ENCODE data around the gene MIDN.
A peak's percentile ranks its signal among the peaks of the same experiment; 100 is the strongest.

Gene MIDN

DNA sequence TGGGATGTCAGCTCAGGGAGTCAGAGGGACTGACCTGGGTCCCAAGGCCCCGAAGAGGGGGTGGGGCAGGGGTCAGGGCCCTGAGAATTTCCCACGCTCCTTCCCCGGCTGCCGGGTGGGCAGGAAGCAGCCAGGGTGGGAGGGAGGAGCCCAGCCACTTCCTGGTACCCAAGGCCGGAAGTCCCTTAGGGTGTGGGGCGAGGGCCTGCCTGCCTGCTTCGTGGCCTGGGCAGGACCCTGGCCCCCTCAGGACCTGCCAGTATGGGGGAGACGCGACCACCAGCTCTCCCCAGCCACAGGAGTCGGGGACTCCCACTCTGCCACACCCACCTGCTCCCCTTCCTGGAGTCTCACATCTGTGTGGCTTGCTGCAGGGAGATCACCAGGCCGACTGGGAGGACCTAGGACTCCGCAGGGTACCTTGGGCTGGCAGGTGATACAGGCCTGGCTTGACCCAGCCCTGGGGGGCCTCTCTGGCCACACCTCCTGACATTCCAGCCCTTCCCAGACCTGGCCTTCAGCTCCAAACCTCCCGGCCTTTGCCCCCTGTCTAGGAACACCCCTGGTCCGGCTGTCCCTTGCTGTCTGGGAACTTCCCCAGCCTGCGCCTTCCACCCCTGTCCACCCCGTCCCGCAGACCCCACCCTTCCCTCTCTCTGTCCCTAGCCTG is 11.0 kb downstream of the MIDN start:
- DNase-seq: no peak

DNA sequence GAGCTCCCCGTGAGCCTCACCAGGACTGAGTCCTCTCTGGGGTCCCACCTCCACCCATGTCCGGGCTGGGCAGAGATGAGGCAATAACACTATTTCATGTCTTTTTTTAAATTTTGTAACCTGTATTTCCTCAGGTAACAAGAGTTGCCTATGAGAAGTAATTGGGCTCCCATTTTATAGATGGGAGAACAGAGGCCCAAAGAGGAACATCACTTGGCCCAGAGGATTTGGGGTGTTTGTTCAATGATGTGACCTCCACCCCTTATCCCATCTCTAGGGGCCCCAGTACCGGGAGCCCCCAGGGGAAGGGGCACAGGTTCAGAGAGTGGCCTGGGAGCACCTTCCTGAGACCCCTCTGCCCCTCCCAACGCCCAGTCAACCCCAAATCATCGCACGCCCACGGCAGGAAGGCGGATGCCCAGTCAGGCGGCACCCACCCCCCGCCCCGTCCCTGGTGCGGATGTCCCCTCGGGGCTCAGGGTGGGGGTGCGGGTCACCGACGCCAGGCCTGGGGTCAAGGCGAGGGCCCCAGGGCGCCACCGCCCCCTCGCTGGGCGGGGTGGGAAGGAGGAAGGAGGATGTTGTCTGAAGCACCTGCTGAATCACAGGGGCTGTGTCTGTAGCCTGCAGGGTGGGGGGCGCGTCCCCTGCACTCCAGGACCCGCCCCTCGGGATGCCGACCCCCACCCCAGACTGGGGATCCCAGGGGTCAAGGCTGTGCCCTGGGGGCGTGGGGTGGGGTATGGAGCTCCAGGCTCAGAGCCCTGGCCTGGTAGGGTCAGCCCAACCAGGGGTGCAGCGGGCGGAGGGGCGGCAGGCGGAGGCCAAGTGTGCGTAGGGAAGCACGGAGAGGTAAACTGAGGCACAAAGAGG is 11.7 kb downstream of the MIDN start:
- DNase-seq: no peak

DNA sequence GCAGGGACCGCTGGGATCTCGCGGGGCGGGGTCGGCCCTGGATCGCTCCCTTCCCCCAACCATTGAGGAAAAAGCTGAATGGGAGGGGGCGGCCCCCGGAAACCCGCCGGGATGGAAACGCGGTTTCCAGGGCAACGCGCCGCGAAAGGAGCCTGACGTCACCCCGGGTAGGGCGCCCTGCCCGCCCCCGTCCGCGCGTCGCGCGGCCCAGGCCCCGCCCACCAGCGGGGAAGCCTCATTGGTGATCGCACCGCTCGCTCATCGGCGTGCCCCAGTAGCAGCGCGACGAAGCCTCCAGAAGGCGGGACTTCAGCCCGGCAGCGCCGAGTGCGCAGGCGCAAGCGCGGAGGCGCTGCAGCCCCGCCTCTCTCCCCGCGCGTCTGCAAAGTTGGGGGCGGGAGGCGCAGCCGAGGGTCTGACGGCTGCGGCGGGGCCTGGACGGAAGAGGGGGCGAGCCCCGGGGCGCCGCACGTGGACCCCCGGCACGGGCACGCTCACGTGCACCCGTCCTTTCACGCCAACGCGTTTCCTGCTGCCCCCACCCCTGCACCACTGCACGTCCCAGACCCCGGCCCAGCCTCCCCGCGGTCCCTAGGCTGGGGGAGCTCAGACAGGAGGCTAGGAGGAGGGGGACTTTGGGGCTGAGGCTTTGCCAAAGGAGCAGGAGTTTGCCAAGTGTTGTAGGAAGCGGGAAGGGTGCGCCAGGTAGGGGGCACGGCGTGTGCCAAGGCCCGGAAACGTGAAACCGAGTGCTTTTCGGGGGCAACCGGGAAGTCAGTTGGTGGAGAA is 12.6 kb downstream of the MIDN start:
- DNase-seq: peak; percentile 95 to 96

DNA sequence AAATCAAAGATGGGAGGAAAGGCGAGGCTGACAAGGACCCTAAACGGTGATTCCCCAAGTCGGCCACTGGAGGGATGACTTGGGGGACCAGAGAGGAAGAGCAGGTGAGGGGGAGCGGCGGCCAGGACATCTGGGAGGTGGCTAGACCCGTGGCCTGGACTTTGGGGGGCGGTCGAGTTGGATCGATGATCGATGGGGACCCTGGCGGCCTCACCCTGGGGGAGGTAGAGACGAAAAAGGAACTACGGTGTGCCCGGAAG is 13.1 kb downstream of the MIDN start:
- no peak for DNase-seq

DNA sequence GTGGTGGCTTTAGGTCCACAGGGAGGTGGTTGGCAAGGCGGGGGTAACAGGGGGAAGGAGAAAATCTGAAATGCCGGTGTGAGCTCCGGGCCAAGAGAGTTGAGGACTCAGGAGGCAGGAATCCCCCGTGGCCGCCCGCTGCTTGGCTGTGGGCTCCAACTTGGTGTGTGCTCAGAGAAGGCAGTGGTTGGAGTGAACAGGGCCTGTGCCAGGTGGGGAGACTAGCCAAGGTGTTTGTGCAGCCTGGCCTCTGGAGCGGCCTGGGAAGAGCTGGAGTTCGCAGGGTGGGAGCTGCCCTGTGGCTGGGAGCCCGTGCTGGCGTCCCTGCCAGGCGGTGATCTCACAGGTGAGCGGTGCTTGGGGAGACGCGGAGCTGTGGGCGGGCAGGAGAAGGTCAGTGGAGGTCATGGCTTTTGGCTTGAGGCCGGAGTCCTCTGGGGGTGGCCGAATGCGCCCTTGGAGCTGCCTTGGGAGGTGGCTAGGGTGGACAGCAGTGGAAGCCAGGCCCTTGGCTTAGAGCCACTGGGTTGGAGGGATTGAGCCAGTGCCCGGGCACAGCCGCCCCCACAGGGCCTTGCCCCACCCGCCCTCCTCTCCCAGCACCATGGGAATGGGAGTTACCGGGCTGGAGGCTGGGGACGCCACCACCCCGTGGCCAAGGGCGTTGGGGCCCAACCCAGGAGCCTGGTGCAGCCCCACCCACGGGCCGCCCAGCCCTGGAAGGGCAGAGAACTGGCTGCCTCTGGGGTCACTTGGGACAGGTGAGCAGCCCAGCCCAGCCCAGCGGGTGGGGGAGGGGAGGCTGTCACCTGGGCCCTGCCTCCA is 13.6 kb downstream of the MIDN start:
- no peak for DNase-seq

DNA sequence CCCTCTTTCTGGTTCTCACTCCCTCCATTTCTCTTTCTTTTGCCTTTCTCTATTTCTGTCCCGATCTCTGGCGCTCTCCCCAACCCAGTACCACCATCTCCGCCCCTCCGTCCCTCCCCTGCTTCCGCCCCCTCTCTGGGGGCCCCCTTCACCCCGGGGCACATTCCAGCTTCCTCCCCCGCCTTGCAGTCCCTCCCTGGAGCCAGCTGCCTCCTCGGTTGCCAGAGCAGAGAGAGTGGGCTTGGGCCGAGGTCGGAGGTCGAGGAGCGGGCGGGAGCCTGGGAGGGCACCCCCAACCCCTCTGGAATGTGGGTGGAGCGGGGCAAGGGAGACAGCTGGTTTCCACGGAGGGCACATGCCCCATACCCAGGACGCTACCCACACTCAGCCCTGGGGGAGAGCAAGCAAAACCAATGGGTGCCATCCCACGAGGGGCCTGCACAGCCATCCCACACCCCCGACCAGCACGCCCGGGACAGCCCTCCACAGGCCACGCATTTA is 14.3 kb downstream of the MIDN start:
- no peak for DNase-seq

DNA sequence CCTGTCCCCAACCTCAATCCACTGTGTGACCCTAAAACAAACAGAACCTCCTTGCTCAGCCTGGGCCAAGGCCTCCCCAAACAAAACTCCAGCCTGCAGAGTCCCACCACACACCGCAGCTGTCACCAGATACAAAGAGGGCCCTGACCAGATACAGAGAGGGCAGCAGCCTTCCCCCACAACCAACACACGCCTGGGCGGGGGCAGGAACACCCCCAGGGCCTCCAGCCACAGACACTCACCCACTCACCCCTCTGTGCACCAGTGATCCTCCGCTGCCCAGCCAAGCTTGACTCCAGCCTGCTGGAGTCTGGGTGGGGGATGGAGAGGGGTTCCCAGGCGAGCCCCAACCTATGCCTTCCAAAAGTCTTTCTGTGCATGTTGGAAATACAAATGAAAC is 14.8 kb downstream of the MIDN start:
- no peak for DNase-seq

DNA sequence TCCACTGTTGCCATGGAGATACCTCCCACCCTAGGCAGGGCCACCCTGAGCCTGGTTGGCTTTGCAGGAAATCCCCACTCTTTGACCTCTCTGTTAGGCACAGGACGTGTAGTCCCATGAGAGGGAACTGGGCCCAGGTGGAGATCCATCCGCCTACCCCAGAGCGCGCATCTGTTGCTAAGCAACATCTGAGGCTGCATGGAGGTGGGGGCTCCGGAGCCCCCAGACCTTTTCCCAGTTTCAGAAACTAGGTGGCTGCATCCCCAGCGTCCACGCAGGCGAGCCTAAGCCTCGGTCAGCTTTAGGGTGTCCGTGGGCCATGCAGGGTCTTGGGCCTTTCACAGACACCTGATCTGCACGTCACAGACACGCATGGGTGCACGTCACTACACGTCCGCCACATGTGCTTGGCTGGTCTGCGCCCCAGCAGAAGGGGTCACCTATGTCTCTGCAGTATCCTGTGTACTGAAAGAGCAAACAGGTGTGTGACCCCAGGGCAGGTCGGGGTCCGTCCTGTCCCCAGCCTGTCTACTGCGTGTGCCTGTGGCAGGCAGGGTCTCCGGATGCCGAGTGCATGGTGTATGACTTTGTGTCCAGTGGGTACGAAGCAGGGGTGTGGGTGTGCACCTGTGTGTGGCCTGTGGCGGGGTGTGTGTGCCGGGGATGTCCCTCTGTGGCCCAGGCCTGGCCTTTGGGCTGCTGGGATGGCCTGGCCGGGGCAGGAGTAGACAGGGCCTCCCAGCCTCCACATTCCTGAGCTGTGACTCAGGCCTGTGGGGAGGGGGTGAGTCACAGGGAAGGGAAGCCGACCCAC is 16.6 kb downstream of the MIDN start:
- no peak for DNase-seq

DNA sequence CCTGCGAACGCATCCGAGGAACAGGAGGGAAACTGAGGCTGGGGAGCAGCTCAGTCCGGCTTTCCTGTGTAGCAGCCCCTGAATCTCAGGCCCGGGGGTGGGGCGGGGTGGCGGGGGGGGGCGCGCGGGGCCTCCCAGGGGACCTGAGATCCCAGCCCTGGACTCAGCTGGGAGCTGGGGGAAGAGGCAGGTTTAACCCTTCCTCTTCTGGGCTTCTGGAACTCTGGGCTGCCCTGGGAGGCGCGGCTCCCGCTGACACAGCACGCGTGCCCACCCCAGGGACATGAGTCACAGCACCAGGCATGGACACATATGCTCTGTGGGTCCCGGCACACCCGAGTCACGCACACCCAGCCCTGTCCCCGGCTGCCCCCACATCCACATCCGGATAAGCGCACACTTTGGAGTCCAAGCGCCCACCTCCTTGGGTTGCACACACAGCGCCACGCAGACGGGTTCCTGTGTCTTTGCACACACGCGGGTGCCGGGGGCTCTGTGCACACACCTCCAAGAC is 17.3 kb downstream of the MIDN start:
- no peak for DNase-seq

DNA sequence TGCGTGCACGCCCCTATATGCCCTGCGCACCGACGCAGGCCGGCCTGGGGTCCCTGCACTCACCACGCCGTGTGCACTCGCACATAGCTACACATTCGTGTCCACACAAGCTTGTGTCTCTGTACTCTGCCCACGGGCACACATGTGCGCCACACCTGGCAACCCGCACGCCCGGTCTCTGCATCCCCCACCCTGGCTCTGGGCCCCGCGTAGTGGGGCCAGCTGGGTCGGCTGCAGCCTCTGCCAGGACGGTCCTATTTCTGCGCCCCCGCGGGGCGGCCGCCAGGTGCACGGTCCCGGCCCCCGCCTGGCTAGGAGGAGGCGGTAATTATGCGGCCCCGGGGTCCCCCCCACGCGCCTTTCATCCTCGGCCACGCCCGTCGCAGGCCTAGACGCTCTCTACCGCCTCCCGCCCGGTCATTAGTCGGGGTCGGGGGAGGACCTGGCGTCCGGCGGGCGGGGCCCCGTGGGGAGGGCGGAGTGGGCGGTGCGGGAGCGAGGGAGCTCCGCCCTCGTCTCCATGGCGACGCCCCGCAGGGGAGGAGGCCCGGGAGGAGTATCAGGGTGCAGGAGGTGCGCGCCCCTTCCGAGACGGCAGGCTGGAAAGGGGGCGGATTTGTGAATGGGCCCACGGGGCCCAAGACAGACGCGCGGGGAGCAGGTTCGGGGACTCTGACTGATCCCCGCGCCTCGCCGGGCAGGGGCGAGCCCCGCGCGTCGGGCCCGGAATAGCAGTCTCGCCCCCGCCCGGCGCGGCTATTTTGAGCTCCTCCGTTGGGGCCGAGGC is 17.9 kb downstream of the MIDN start:
- peak; percentile 62 to 68 for DNase-seq

DNA sequence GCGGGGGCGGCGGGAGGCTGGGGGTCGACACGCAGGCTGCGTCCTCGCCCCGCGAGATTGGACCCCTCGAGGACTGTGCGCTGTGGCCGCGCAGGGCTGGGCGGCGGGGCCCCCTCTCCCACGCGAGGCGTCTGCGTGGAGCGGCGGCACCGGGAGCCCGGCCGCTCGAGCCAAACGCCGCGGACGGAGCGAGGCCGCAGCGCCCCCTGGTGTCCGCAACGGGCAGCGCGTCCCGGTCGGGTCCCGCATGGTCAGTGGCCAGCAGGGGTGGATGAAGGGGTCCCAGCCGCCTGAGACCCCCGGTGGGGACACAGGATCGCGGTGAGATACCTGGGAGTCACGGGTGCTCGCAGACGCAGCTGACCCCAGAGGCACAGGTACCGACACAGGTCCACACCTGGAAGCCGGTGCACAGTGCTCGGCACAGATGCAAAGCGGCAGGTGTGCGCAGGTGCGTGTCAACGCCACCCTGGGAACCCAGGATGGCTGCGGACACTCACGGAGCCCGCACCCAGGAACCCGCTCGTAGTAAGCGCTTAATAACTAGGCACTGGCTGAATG is 18.6 kb downstream of the MIDN start:
- DNase-seq: peak in 1 of 2 experiments; percentile 49

DNA sequence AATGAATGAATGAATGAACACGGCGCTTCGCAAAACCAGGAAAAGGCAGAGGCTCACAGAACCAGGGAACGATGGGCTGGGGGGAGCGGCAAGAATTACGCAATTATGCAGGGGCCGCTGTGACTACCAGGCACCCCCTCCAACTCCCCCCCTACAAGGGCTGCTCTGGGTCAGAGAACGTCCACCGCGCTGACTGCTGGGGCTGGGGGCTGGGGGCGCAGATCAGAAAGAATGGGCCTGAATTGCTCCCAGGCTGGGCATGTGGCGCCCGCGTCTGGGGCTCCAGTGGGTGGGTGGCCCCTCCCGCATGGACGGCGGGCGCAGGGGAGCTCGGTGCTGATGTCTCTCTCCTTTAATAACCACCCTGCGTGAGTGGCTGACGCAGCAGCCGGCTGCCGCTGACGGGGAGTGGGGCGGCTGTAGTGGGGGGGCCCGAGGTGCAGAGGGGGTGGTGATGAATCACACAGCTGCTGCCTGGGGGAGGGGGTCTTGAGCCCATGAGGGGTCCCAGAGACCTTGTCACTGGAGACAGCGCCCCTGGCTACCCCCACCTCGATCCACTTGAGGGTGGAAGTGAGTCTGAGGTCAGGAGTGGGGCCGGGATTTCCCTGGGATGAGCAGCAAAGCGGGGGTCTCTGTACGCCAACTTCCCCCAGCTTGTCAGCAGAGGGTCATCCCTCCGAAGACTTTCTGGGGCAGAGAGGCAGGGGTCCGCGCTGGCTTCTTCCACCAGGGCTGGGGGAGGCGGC is 19.3 kb downstream of the MIDN start:
- DNase-seq: no peak

DNA sequence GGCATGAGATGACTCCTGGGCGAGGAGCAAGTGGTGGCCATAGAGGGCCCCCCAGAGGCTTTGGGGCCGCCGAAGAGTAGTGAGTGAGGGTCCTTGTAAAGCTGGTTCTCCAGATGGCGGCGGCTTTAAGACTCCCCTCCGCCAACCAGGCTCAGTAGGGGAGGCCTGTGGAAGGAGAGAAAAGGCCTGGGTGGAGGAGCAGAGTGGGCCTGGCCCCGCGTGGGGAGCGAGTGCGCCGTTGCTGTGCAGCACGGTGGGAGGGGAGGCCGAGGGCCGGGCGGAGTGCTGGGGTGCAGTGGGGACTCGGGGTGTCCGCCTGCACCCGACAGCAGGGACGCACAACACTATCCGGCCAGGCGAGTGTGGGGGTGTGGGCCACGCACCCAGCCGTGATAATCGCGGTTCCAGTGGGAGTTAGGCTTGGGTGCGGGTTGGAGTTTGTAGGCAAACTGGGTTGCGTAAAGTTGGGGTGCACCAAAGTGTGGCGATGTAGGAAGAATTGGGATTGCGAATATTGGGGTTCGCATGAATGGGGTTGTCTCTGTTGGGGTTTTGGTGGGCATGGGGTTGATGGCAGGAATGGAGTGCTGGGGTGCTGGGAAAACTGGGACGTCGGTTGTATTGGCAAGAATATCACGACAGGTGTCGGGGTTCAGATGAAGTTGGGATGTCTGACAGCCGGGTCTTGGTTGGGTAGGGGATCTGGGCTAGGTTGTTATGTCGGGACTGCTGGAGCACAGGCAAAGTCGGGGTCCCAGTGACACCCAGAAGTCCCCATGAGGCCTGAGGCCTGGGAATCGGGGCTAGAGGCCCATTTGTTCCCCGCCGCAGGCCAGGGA is 20.1 kb downstream of the MIDN start:
- no peak for DNase-seq

DNA sequence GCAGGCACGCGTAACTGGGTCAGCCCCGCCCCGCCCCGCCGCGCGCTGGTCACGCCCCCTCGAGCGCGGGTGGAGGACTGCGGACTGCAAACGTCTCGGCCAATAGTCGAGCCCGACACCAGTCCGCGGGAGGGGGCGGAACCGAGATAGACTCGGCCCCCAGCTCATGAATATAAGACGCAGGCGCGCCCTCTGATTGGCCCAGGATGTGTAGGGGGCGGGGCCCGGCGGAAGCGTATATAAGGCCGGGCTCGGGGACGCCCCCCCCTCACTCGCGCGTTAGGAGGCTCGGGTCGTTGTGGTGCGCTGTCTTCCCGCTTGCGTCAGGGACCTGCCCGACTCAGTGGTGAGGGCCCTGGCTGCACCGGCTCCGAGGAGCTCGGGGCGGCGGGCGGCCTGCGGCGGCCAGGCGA is 20.7 kb downstream of the MIDN start, which contains the start of gene CIRBP:
TSS of gene CIRBP (plus strand) at position 268 of the 413 bp plus-strand sequence. CDS start 1,602 bp downstream, outside the sequence.
- peak; percentile 99 for DNase-seq

DNA sequence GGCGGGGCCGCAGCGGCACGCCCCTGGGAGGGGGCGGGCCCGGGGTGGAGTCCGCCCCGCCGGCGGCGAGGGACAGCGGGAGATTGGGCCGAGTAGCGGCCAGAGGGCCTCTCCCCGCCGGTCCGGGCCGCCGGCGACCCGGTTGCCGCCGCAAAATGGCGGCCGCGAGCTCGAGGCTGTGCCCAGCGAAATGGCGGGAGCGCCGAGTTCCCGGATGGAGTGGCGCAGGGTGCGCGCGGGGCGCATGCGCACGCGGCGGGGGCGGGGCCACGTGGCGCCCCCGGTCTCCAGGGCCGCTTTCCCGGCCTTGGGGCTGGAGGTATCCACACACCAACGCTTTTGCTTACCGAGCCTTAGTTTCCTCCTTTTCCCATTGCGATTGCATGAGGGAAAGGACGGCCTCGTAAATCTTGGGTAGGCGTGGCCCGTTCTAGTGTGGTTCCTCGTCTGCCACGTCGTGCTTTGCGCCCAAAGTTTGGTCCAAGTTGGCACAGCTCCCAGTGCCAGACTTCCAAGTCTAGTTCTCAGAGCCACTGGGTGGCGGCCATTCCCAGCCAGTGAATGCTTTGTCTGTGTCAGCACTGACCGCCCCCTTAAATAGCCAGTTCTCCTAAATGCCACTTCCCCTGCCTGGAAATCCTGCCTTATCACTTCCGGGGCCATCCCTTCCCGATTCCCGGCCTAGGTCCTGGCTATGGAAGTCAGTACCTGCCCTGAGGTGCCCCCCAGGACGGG is 21.3 kb downstream of the MIDN start:
- DNase-seq: peak; percentile 78 to 80

DNA sequence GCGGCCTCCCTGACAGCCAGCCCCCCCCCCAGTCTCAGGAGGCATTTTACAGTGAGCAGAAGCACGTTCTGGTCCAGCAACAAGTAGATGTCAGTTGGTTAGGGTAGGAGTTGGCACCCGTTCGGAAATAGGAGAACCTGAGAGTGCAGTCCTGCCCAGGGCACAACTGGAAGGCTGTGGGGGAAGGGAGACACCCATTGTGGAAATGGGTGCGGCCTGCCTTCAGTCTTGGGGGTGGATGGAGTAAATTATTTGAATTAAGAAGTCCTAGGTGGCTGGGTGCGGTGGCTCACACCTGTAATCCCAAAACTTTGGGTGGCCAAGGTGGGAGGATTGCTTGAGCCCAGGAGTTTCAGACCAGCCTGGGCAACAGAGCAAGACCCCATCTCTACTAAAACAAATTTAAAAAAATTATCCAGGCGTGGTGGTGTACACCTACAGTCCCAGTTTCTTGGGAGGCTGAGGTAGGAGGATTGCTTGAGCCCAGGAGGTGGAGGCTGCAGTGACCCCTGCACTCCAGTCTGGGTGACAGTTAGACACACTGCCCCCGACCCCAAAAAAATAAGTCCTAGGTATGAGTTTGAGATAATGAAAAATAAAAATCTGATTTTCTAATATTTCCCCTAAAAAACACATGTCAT is 21.9 kb downstream of the MIDN start:
- DNase-seq: no peak

DNA sequence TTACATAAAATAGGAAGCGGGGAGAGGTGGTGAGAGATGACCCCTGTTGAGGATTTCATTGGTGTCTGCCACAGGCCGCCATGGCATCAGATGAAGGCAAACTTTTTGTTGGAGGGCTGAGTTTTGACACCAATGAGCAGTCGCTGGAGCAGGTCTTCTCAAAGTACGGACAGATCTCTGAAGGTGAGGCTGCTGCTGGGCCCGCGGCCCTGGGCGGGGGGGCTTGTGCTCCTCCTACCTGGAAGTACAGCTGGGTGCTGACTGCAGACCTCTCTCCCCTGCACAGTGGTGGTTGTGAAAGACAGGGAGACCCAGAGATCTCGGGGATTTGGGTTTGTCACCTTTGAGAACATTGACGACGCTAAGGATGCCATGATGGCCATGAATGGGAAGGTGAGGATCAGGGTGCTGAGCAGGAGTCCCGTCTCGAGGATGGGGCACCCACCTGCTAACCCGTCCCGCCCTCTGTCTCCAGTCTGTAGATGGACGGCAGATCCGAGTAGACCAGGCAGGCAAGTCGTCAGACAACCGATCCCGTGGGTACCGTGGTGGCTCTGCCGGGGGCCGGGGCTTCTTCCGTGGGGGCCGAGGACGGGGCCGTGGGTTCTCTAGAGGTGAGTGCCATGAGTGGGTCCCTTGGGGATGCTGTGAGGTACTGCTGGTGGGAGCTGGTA is 22.6 kb downstream of the MIDN start:
- no peak for DNase-seq
